Trophoblast cell (in vitro differentiated cells and primary cell): ENCODE data around the gene NCOR2.

Experiments
- DNase-seq, 2 donors: peaks; one replicate each; pipeline ENCODE4 v3.0.0-alpha.2; 2016
- H2AFZ ChIP-seq: 2 replicates; pipeline ENCODE4 v1.6.1; 2013; ENCODE audit warnings: low read length, moderate library complexity, mild to moderate bottlenecking; ENCODE audit not compliant: insufficient read depth, poor library complexity
- H2AK5ac ChIP-seq: 2 replicates; pipeline ENCODE4 v1.6.1; 2013; ENCODE audit warnings: mild to moderate bottlenecking, low read length
- H2BK120ac ChIP-seq: 2 replicates; pipeline ENCODE4 v1.6.1; 2013; ENCODE audit warnings: low read length, mild to moderate bottlenecking, moderate library complexity; ENCODE audit not compliant: insufficient read depth, poor library complexity
- H2BK12ac ChIP-seq: 2 replicates; pipeline ENCODE4 v1.6.1; 2013; ENCODE audit warnings: mild to moderate bottlenecking, low read length, moderate library complexity
- H2BK5ac ChIP-seq: 2 replicates; pipeline ENCODE4 v1.6.1; 2013; ENCODE audit warnings: low read length, low read depth, moderate library complexity, mild to moderate bottlenecking; ENCODE audit not compliant: poor library complexity
- H3K14ac ChIP-seq: 2 replicates; pipeline ENCODE4 v1.6.1; 2013; ENCODE audit warnings: mild to moderate bottlenecking, low read length
- H3K18ac ChIP-seq: 2 replicates; pipeline ENCODE4 v1.6.1; 2013; ENCODE audit warnings: mild to moderate bottlenecking, low read length
- H3K23ac ChIP-seq: 2 replicates; pipeline ENCODE4 v1.6.1; 2013; ENCODE audit warnings: low read length
- H3K27ac ChIP-seq: 2 replicates; pipeline ENCODE4 v1.5.1; 2013; ENCODE audit warnings: low read depth, mild to moderate bottlenecking, inconsistent platforms, low read length, moderate library complexity
- H3K27me3 ChIP-seq: 2 replicates; pipeline ENCODE4 v1.6.1; 2013; ENCODE audit warnings: inconsistent platforms, mild to moderate bottlenecking, low read length, moderate library complexity; ENCODE audit not compliant: insufficient read depth
- H3K36me3 ChIP-seq, 2 experiments: 1 replicate in 1 of 2; 2 replicates in 1 of 2; pipeline ENCODE4 v1.6.1; 2013; ENCODE audit warnings: low read length in 2 of 2, mild to moderate bottlenecking in 2 of 2, moderate library complexity in 1 of 2; ENCODE audit not compliant: insufficient read depth in 2 of 2, control insufficient read depth in 1 of 2
- H3K4ac ChIP-seq: 2 replicates; pipeline ENCODE4 v1.6.1; 2013; ENCODE audit warnings: low read depth, mild to moderate bottlenecking, low read length, moderate library complexity
- H3K4me1 ChIP-seq, 2 experiments: 1 replicate in 1 of 2; 2 replicates in 1 of 2; pipeline ENCODE4 v1.6.1; 2013; ENCODE audit warnings: low read length in 2 of 2, mild to moderate bottlenecking in 2 of 2, moderate library complexity in 1 of 2; ENCODE audit not compliant: insufficient read depth in 2 of 2, control insufficient read depth in 1 of 2
- H3K4me2 ChIP-seq: 2 replicates; pipeline ENCODE4 v1.6.1; 2013; ENCODE audit warnings: inconsistent platforms, mild to moderate bottlenecking, low read length, moderate library complexity
- H3K4me3 ChIP-seq: 2 replicates; pipeline ENCODE4 v1.5.1; 2013; ENCODE audit warnings: mild to moderate bottlenecking, low read depth, low read length, inconsistent platforms
- H3K79me1 ChIP-seq: one replicate; pipeline ENCODE4 v1.6.1; 2013; ENCODE audit warnings: low read length
- H3K79me2 ChIP-seq: 2 replicates; pipeline ENCODE4 v1.6.1; 2013; ENCODE audit warnings: low read length, mild to moderate bottlenecking; ENCODE audit not compliant: control insufficient read depth, insufficient read depth, poor library complexity
- H3K9ac ChIP-seq: 2 replicates; pipeline ENCODE4 v1.6.1; 2013; ENCODE audit warnings: mild to moderate bottlenecking, low read length
- H3K9me3 ChIP-seq: 2 replicates; pipeline ENCODE4 v1.6.1; 2013; ENCODE audit warnings: low read depth, mild to moderate bottlenecking, control low read depth, inconsistent platforms, low read length; ENCODE audit not compliant: insufficient read depth
- H4K12ac ChIP-seq: 2 replicates; pipeline ENCODE4 v1.6.1; 2013; ENCODE audit warnings: low read depth, mild to moderate bottlenecking, low read length, moderate library complexity
- H4K8ac ChIP-seq: 2 replicates; pipeline ENCODE4 v1.6.1; 2013; ENCODE audit warnings: low read depth, mild to moderate bottlenecking, low read length, moderate library complexity
- H4K91ac ChIP-seq: one replicate; pipeline ENCODE4 v1.6.1; 2013; ENCODE audit warnings: low read depth, mild to moderate bottlenecking, low read length, moderate library complexity
- WGBS: extraction: QIAGEN DNeasy Blood & Tissue Kit; methylation state at CpG from one replicate; pipeline ENCODE4 v1.1.7; 2013; ENCODE audit warnings: missing lambda C conversion rate; ENCODE audit not compliant: insufficient read length, insufficient coverage; ENCODE audit errors: extremely low coverage; 5-methylcytosine and 5-hydroxymethylcytosine counted together

NCOR2 gene

DNA sequence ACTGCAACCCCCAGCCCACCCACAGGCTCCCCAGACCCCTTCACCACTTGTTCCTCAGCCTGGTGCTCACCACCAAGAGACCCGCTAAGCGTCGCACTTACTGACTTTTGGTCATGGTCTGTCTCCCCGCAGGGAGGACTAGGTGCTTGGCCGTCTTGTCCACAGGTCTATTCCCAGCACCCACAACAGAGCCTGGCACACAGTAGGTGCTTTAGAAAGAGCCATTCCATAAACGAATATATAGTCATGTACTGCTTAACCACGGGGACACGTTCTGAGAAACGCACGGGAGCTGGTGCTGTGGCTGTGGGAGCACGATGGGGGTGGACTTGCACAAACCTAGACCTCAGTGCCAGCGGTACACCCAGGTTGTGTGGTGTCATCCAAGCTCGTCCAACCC, 34.0 kb downstream of the NCOR2 start:
- Histone ChIP-seq H3K4me3 (no peak overlapping the region), H4K12ac (no peak overlapping the region), H3K36me3 (peaks cover 3 to 4% of the 10 kb centered on the region in 2 experiments), H3K4ac (peak overlapping the region; percentile 3), H3K9ac (no peak overlapping the region), H3K79me2 (peaks cover 7% of the 10 kb centered on the region), H3K27ac (no peak overlapping the region), H3K4me1 (peaks cover 2 to 22% of the 10 kb centered on the region in 2 experiments), H4K91ac (no peak overlapping the region), H2AK5ac (no peak overlapping the region), H3K9me3 (no peaks in the 10 kb centered on the region), H3K4me2 (no peak overlapping the region), H3K14ac (no peak overlapping the region), H2BK12ac (no peak overlapping the region), H2BK120ac (no peak overlapping the region), H2AFZ (no peak overlapping the region), H3K23ac (no peak overlapping the region), H4K8ac (no peak overlapping the region), H3K27me3 (no peaks in the 10 kb centered on the region), H3K79me1 (peaks cover under 1% of the 10 kb centered on the region), H2BK5ac (no peak overlapping the region), H3K18ac (peak overlapping the region; percentile 4)
- WGBS = no CpG with 5 or more reads among the region's 13 CpGs
- no peak for DNase-seq

GRCh38 chr12:124532967-124533366, 34.4 kb downstream of the NCOR2 start:
- Histone ChIP-seq H3K79me2 (peaks cover 5% of the 10 kb centered on the region), H3K4ac (no peak overlapping the region), H4K91ac (no peak overlapping the region), H3K4me2 (no peak overlapping the region), H3K36me3 (peaks cover 2 to 4% of the 10 kb centered on the region in 2 experiments), H4K8ac (no peak overlapping the region), H3K27ac (no peak overlapping the region), H2BK12ac (no peak overlapping the region), H3K4me3 (no peak overlapping the region), H3K4me1 (peaks cover 4 to 24% of the 10 kb centered on the region in 2 experiments), H2BK5ac (no peak overlapping the region), H2AFZ (no peak overlapping the region), H3K23ac (no peak overlapping the region), H3K79me1 (peaks cover 2% of the 10 kb centered on the region), H2AK5ac (no peak overlapping the region), H3K27me3 (no peaks in the 10 kb centered on the region), H4K12ac (no peak overlapping the region), H3K18ac (no peak overlapping the region), H3K9me3 (no peaks in the 10 kb centered on the region), H3K14ac (no peak overlapping the region), H3K9ac (no peak overlapping the region), H2BK120ac (no peak overlapping the region)
- DNase-seq = no peak
- 94% methylated on average over 1 of the region's 5 CpGs for WGBS

DNA sequence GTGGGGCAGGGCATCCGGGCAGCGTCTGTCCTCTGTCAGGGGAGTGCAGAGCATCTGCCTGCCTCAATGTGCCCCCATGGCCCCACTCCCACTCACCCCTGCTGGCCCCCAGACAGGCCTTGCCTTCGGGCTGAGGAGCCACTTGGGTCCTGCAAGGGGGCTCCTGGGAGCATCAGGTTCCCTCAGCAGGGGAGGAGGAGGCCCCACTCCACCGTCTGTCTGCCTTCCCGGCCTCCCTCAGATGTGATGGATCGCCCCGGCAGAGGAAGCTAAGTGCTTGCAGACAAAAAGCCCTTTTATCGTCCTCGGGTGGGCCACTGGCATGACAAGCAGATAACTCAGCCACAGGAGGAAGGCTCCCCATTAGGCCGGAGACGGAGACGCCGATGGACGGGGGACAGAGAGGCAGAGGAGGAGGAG, 35.1 kb downstream of the NCOR2 start:
- Histone ChIP-seq H3K14ac (no peak overlapping the region), H3K18ac (no peak overlapping the region), H2BK5ac (no peak overlapping the region), H2AFZ (no peak overlapping the region), H3K4me3 (no peak overlapping the region), H3K4me1 (peaks cover 4 to 26% of the 10 kb centered on the region in 2 experiments), H3K36me3 (peaks cover 2 to 6% of the 10 kb centered on the region in 2 experiments), H3K27ac (no peak overlapping the region), H3K9ac (no peak overlapping the region), H3K4ac (no peak overlapping the region), H3K27me3 (no peaks in the 10 kb centered on the region), H3K9me3 (no peaks in the 10 kb centered on the region), H2BK12ac (no peak overlapping the region), H4K12ac (no peak overlapping the region), H2AK5ac (no peak overlapping the region), H4K8ac (no peak overlapping the region), H3K23ac (no peak overlapping the region), H3K79me2 (peaks cover 3% of the 10 kb centered on the region), H3K4me2 (no peak overlapping the region), H4K91ac (no peak overlapping the region), H3K79me1 (peaks cover 2% of the 10 kb centered on the region), H2BK120ac (no peak overlapping the region)
- no CpG with 5 or more reads among the region's 14 CpGs for WGBS
- no peak for DNase-seq

- H2BK12ac ChIP-seq = no peak overlapping the region
- H4K91ac ChIP-seq = no peak overlapping the region
- peaks cover 1% of the 10 kb centered on the region for H3K79me2 ChIP-seq
- no peak overlapping the region for H3K14ac ChIP-seq
- H3K18ac ChIP-seq = no peak overlapping the region
- H3K27ac ChIP-seq = no peak overlapping the region
- no peak overlapping the region for H3K4me3 ChIP-seq
- no peak overlapping the region for H2AK5ac ChIP-seq
- H3K9ac ChIP-seq = no peak overlapping the region
- no peak overlapping the region for H3K4ac ChIP-seq
- H4K12ac ChIP-seq = no peak overlapping the region
- WGBS = no CpG with 5 or more reads among the region's 11 CpGs
- H3K79me1 ChIP-seq = peaks cover 2% of the 10 kb centered on the region
- no peak overlapping the region for H4K8ac ChIP-seq
- no peak overlapping the region for H2BK120ac ChIP-seq
- no peak overlapping the region for H2BK5ac ChIP-seq
- no peak overlapping the region for H2AFZ ChIP-seq
- H3K36me3 ChIP-seq = peaks cover 2 to 6% of the 10 kb centered on the region in 2 experiments
- no peak overlapping the region for H3K23ac ChIP-seq
- peaks cover 4 to 28% of the 10 kb centered on the region in 2 experiments for H3K4me1 ChIP-seq
- no peaks in the 10 kb centered on the region for H3K27me3 ChIP-seq
- DNase-seq = no peak
- H3K4me2 ChIP-seq = no peak overlapping the region
- no peaks in the 10 kb centered on the region for H3K9me3 ChIP-seq
These were observed 35.5 kb downstream of the NCOR2 start for GRCh38 chr12:124531906-124532305.
